ENCODE results near the gene NFATC2. TPM values are rescaled to one million over a fixed set of nuclear protein-coding genes. Genes with fewer than 3 reads are reported as not detected.

NFATC2 gene
- polyA plus RNA-seq, 1 donor: 22.3 TPM

DNA sequence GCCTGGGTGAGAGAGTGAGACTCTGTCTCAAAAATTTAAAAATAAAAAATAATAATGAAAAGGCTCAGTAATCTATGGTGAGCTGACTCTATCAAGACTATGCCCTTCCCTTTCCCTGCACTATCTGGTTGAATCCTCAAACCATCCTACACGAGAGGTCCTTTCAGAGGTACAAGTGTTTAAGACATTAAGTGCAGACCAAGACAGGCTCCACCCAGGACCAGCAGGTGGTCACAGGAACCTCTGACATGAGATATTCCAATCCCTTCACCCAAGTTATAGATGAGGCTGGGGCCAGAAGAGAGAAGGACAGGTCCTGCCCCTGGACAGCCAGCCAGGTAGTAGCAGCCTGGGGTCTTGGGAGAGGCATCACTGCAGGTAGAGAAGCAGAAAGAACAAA, 182.6 kb downstream of the NFATC2 start:
- no peaks in the 10 kb centered on the region for H3K27me3 ChIP-seq (ENCODE audit: control insufficient read depth, insufficient read depth, low read length)
- 80% methylated on average over 1 of the region's 1 CpG for WGBS (ENCODE audit: insufficient coverage, low lambda C conversion rate)
- no peaks in the 10 kb centered on the region for H3K36me3 ChIP-seq (ENCODE audit: control insufficient read depth, insufficient read depth, low read length)

DNA sequence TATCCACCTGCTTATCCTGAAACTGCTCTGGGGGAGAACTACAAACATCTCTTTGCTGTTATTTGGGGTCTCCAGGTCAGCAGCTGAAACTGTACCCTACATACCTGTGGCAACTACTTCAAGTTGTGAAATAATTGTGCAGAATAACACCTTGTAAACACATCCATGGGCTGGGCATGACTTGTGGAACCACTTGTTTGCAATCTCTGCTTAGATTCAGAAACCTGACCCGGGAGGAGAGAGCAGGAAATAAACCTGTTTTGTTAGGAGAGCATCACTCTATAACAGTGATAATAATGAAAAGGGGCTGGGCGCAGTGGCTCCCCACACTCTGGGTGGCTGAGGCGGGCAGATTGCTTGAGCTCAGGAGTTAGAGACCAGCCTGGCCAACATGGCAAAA, 183.1 kb downstream of the NFATC2 start:
- Histone ChIP-seq H3K27me3 (ENCODE audit: control insufficient read depth, insufficient read depth, low read length) (no peaks in the 10 kb centered on the region), H3K9me3 (ENCODE audit: control insufficient read depth, low read depth, low read length) (no peaks in the 10 kb centered on the region), H3K36me3 (ENCODE audit: control insufficient read depth, insufficient read depth, low read length) (no peaks in the 10 kb centered on the region), H3K27ac (ENCODE audit: low read length) (no peak overlapping the region), H3K4me1 (ENCODE audit: control insufficient read depth, insufficient read depth, low read length) (no peaks in the 10 kb centered on the region), H3K4me3 (ENCODE audit: low read length) (no peak overlapping the region)
- DNase-seq: no peak
- WGBS (ENCODE audit: insufficient coverage, low lambda C conversion rate): no CpG with 5 or more reads among the region's 3 CpGs

More for the DNA sequence above, 182.6 kb downstream of the NFATC2 start:
- Histone ChIP-seq H3K9me3 (ENCODE audit: control insufficient read depth, low read depth, low read length) (no peaks in the 10 kb centered on the region), H3K4me1 (ENCODE audit: control insufficient read depth, insufficient read depth, low read length) (no peaks in the 10 kb centered on the region), H3K4me3 (ENCODE audit: low read length) (no peak overlapping the region), H3K27ac (ENCODE audit: low read length) (no peak overlapping the region)
- no peak for DNase-seq

DNA sequence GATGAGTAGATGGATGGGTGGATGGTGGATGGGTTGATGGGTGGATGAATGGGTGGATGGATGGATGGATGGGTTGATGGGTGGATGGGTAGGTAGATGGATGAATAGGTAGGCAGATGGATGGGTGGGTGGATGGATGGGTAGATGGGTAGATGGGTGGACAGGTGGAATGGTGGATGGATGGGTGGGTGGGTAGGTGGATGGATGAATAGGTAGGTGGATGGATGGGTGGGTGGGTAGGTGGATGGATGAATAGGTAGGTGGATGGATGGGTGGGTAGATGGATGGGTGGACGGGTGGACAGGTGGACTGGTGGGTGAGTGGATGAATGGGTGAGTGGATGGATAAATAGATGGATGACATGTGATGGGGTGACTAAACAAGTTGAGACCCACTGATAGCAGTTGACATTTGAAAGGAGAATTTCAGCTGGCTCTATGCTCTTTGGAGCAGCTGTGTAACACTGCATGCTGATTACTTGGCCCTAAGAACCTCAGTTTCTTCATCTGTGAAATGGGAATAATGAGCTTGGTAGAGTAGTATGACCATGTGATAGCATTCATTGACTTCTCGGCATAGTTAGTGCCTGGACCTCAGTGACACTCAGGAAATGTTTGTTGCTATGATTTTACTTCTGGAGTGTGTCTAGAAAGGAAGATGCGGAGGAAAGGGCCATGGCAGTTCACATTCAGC, 184.3 kb downstream of the NFATC2 start:
- no peaks in the 10 kb centered on the region for H3K36me3 ChIP-seq (ENCODE audit: control insufficient read depth, insufficient read depth, low read length)
- no peak for DNase-seq
- H3K9me3 ChIP-seq (ENCODE audit: control insufficient read depth, low read depth, low read length): no peaks in the 10 kb centered on the region
- no peaks in the 10 kb centered on the region for H3K27me3 ChIP-seq (ENCODE audit: control insufficient read depth, insufficient read depth, low read length)
- H3K27ac ChIP-seq (ENCODE audit: low read length): no peak overlapping the region
- WGBS (ENCODE audit: insufficient coverage, low lambda C conversion rate): no CpG with 5 or more reads among the region's 3 CpGs
- H3K4me1 ChIP-seq (ENCODE audit: control insufficient read depth, insufficient read depth, low read length): no peaks in the 10 kb centered on the region
- no peak overlapping the region for H3K4me3 ChIP-seq (ENCODE audit: low read length)

DNA sequence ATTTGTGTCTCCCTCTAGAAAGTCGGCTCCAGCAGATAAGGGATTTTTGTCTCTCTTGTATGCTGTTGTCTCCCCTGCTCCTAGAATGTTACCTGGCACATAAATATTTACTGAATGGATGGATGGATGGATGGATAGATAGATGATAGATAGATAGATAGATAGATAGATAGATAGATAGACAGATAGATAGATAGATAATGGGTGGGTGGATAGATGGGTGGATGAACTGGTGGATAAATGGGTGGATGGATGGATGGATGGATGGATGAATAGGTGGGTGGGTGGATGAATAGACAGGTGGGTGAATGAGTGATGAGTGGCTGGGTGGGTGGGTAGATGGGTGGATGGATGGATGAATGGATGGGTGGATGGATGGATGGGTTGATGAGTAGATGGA, 185.0 kb downstream of the NFATC2 start:
- Histone ChIP-seq H3K4me1 (ENCODE audit: control insufficient read depth, insufficient read depth, low read length) (peaks cover 2% of the 10 kb centered on the region), H3K27me3 (ENCODE audit: control insufficient read depth, insufficient read depth, low read length) (no peaks in the 10 kb centered on the region), H3K36me3 (ENCODE audit: control insufficient read depth, insufficient read depth, low read length) (no peaks in the 10 kb centered on the region), H3K9me3 (ENCODE audit: control insufficient read depth, low read depth, low read length) (no peaks in the 10 kb centered on the region), H3K27ac (ENCODE audit: low read length) (no peak overlapping the region), H3K4me3 (ENCODE audit: low read length) (no peak overlapping the region)
- WGBS (ENCODE audit: insufficient coverage, low lambda C conversion rate): no CpG with 5 or more reads among the region's 1 CpG
- no peak for DNase-seq

DNA sequence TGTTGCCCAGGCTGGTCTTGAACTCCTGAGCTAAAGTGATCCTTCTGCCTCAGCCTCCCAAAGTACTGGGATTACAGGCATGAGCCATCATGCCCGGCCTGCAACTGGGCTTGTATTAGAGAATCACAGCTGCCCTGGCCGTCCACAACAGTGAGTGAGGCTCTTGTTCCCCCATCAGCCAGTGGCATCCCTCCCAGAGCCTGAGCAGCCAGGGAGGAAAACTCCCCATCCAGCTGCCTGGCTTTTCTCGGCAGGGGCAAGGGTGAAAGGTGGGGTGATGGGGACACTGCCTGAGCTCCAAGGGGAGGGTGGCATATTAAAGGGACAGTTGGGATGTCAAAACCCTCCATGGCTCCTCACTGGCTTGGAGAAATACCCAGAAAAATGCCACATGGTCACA, 185.6 kb downstream of the NFATC2 start:
- Histone ChIP-seq H3K9me3 (ENCODE audit: control insufficient read depth, low read depth, low read length) (no peaks in the 10 kb centered on the region), H3K4me1 (ENCODE audit: control insufficient read depth, insufficient read depth, low read length) (peaks cover 2% of the 10 kb centered on the region), H3K27me3 (ENCODE audit: control insufficient read depth, insufficient read depth, low read length) (no peaks in the 10 kb centered on the region), H3K4me3 (ENCODE audit: low read length) (no peak overlapping the region), H3K27ac (ENCODE audit: low read length) (no peak overlapping the region), H3K36me3 (ENCODE audit: control insufficient read depth, insufficient read depth, low read length) (no peaks in the 10 kb centered on the region)
- DNase-seq: no peak
- WGBS (ENCODE audit: insufficient coverage, low lambda C conversion rate): no CpG with 5 or more reads among the region's 3 CpGs

DNA sequence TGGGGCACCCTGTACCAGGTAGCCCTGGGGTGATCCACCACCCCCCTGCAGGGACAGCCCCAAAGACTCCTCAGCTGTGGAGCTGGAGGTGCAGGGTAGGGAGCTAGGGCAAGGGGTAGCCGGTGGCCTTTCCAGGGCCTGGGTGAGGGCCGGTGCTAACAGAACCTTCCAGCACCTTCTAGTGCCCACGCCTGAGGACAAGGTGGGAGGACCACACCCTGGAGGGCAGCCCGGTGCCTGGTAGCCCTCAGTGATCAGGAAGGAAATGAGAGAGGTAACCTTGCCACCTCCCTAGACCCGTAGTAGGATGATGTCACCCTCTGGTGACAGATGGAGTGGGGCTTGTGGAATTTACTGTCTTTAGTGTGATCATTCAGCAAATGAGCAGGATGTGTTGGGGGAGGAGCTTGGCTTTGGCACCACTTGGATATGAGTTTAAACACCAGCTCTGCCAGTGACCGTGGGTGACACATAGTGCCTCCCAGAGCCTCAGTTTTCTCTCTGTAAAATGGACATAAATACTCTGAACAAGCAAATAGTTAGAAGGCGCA, 187.7 kb downstream of the NFATC2 start:
- H3K9me3 ChIP-seq (ENCODE audit: control insufficient read depth, low read depth, low read length): no peaks in the 10 kb centered on the region
- no peaks in the 10 kb centered on the region for H3K27me3 ChIP-seq (ENCODE audit: control insufficient read depth, insufficient read depth, low read length)
- no peak overlapping the region for H3K4me3 ChIP-seq (ENCODE audit: low read length)
- no peaks in the 10 kb centered on the region for H3K36me3 ChIP-seq (ENCODE audit: control insufficient read depth, insufficient read depth, low read length)
- 0% methylated on average over 1 of the region's 7 CpGs for WGBS (ENCODE audit: insufficient coverage, low lambda C conversion rate)
- H3K27ac ChIP-seq (ENCODE audit: low read length): no peak overlapping the region
- DNase-seq: peak; percentile 8 to 12
- H3K4me1 ChIP-seq (ENCODE audit: control insufficient read depth, insufficient read depth, low read length): peaks cover 2% of the 10 kb centered on the region

DNA sequence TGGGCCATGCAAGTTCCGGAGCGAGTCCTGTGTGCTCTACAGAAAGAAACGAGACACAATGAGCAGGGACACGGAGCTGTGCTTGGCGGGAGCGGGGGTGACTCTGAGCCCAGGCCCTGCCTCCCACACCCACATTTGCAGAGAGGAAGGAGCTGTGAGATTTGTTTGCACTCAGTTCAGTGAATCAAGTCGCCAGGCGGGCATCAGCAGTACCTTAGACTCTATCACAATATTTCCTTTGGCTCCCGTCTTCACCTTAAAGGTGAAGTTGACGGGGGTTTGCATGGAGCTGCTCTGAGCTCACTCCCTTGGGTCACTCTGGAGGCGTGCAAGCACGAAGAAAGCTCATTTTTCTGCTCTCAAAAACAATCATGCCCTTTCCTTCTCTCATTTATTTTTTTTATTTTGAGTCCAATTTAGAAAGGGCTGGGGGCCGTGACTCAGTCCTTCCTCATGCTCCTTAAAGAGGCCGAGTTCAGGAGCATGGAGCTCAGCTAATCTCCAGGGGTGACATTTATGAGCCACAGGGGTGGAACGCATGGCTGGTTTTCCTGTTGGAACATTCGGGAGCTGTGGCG, 188.2 kb downstream of the NFATC2 start:
- Histone ChIP-seq H3K4me3 (ENCODE audit: low read length) (no peak overlapping the region), H3K27ac (ENCODE audit: low read length) (no peak overlapping the region), H3K36me3 (ENCODE audit: control insufficient read depth, insufficient read depth, low read length) (no peaks in the 10 kb centered on the region), H3K9me3 (ENCODE audit: control insufficient read depth, low read depth, low read length) (no peaks in the 10 kb centered on the region), H3K4me1 (ENCODE audit: control insufficient read depth, insufficient read depth, low read length) (peaks cover 2% of the 10 kb centered on the region), H3K27me3 (ENCODE audit: control insufficient read depth, insufficient read depth, low read length) (no peaks in the 10 kb centered on the region)
- DNase-seq: no peak
- 80% methylated on average over 2 of the region's 17 CpGs for WGBS (ENCODE audit: insufficient coverage, low lambda C conversion rate)

DNA sequence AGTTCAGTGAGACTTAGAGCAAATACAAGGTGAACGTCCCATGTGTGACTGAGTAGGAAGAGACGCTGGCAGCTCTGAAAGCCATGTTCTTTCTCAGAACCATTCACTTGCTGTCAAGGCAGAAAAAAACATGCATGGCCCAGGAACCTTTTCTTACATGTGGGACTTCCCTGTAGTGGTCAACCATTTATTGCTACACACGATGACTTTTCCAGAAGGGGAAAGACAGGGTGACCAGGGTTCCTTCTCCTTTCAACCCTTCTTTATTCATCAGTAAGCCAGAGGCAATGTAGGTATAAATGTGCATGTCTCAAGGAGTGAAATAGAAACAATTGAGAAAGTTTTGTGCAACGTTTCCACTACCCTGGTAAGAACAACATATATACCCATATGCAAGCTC, 189.0 kb downstream of the NFATC2 start:
- H3K4me3 ChIP-seq (ENCODE audit: low read length): no peak overlapping the region
- H3K27ac ChIP-seq (ENCODE audit: low read length): no peak overlapping the region
- no peaks in the 10 kb centered on the region for H3K27me3 ChIP-seq (ENCODE audit: control insufficient read depth, insufficient read depth, low read length)
- H3K9me3 ChIP-seq (ENCODE audit: control insufficient read depth, low read depth, low read length): no peaks in the 10 kb centered on the region
- DNase-seq: no peak
- no peaks in the 10 kb centered on the region for H3K36me3 ChIP-seq (ENCODE audit: control insufficient read depth, insufficient read depth, low read length)
- no CpG with 5 or more reads among the region's 4 CpGs for WGBS (ENCODE audit: insufficient coverage, low lambda C conversion rate)
- H3K4me1 ChIP-seq (ENCODE audit: control insufficient read depth, insufficient read depth, low read length): peaks cover 2% of the 10 kb centered on the region

DNA sequence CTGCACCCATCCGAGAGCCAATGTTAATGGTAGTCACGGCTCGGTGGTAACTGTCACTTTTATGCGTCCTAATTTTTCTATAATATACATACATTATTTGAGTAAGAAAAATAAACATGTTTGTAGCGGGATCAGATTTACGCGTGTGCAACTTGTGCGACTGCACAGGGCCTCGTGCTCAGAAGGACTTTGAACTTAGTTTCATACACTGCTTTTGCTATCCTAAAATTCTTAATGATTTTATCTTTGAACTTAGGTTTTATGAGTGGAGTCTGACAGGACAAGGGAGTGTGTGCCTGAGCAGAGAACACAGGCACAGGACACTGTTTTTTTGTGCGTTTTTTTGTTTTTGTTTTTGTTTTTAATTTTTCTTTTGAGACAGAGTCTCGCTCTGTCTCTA, 189.7 kb downstream of the NFATC2 start:
- Histone ChIP-seq H3K4me1 (ENCODE audit: control insufficient read depth, insufficient read depth, low read length) (peaks cover 2% of the 10 kb centered on the region), H3K36me3 (ENCODE audit: control insufficient read depth, insufficient read depth, low read length) (no peaks in the 10 kb centered on the region), H3K27me3 (ENCODE audit: control insufficient read depth, insufficient read depth, low read length) (no peaks in the 10 kb centered on the region), H3K27ac (ENCODE audit: low read length) (no peak overlapping the region), H3K4me3 (ENCODE audit: low read length) (no peak overlapping the region), H3K9me3 (ENCODE audit: control insufficient read depth, low read depth, low read length) (no peaks in the 10 kb centered on the region)
- no CpG with 5 or more reads among the region's 11 CpGs for WGBS (ENCODE audit: insufficient coverage, low lambda C conversion rate)
- DNase-seq: peak; percentile 16 to 69

DNA sequence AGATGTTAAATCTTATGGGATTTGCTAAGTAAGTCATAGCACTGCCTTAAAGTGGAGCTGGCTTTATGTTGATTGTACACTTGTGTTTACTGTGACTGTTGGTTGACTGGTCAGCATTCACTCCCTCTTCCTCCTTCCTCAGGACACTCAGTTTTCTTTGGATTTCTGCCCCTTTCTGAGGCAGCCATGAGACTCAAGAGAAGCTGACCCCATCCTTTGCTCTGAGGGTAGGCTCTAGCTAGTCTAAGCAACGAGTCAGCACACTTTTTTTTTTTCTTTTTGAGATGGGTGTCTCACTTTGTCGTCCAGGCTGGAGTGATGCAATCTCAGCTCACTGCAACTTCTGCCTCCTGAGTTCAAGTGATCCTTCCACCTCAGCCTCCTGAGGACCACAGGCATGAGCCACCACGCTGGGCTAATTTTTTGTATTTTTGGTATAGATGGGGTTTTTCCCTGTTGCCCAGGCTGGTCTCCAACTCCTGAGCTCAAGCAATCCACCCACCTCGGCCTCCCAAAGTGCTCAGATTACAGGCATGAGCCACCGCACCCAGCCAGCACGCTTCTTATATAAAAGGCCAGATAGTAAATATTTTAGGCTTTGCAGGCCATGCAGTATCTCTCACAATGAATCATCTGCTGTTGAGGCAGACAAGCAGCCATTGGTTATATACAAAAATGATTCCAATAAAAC, 191.4 kb downstream of the NFATC2 start:
- Histone ChIP-seq H3K4me1 (ENCODE audit: control insufficient read depth, insufficient read depth, low read length) (peaks cover 2% of the 10 kb centered on the region), H3K27me3 (ENCODE audit: control insufficient read depth, insufficient read depth, low read length) (no peaks in the 10 kb centered on the region), H3K4me3 (ENCODE audit: low read length) (no peak overlapping the region), H3K36me3 (ENCODE audit: control insufficient read depth, insufficient read depth, low read length) (no peaks in the 10 kb centered on the region), H3K27ac (ENCODE audit: low read length) (no peak overlapping the region), H3K9me3 (ENCODE audit: control insufficient read depth, low read depth, low read length) (no peaks in the 10 kb centered on the region)
- WGBS (ENCODE audit: insufficient coverage, low lambda C conversion rate): no CpG with 5 or more reads among the region's 6 CpGs
- DNase-seq: no peak

Data from large intestine (tissue), 3 donors.